NCI-H187 treated with DMSO at 0.1 percent for 48 hours (cell line): Measurements from ENCODE around the gene CALML3.
"Not testable (repeated sequence)": the region's sequence is repeated elsewhere in the genome, so short reads cannot be mapped to it uniquely, and the experiment has no call there.

Source experiments
- DNase-seq: peaks from one replicate; lab custom pipeline; 2025; lab: John Stamatoyannopoulos, UW

The CALML3 gene

GRCh38 chr10:5555881-5556280 is 31.1 kb downstream of the CALML3 start:
- no peak for DNase-seq

- DNase-seq = no peak
Observed at GRCh38 chr10:5556576-5556975, 31.8 kb downstream of the CALML3 start.

GRCh38 chr10:5557040-5557721 is 32.4 kb downstream of the CALML3 start:
- no peak for DNase-seq

- no peak for DNase-seq
Observed at GRCh38 chr10:5557799-5558771, 33.3 kb downstream of the CALML3 start.

- not testable (repeated sequence) for DNase-seq
Observed at GRCh38 chr10:5559022-5559421, 34.3 kb downstream of the CALML3 start.

- DNase-seq = no peak
Observed at GRCh38 chr10:5559642-5560141, 34.9 kb downstream of the CALML3 start.

GRCh38 chr10:5560142-5560816 is 35.5 kb downstream of the CALML3 start:
- no peak for DNase-seq

- no peak for DNase-seq
Observed at GRCh38 chr10:5560817-5561703, 36.3 kb downstream of the CALML3 start.

GRCh38 chr10:5561704-5562645 is 37.2 kb downstream of the CALML3 start:
- DNase-seq = no peak

- no peak for DNase-seq
Observed at GRCh38 chr10:5563321-5563961, 38.7 kb downstream of the CALML3 start.

- no peak for DNase-seq
Observed at GRCh38 chr10:5563991-5564536, 39.3 kb downstream of the CALML3 start.

GRCh38 chr10:5564537-5565204 is 39.9 kb downstream of the CALML3 start:
- no peak for DNase-seq

GRCh38 chr10:5565205-5565545 is 40.4 kb downstream of the CALML3 start:
- DNase-seq = no peak

GRCh38 chr10:5565671-5566581 is 41.2 kb downstream of the CALML3 start:
- no peak for DNase-seq

GRCh38 chr10:5566614-5567013 is 41.9 kb downstream of the CALML3 start:
- no peak for DNase-seq

- DNase-seq = no peak
Observed at GRCh38 chr10:5567477-5567876, 42.7 kb downstream of the CALML3 start.

- DNase-seq = no peak
Observed at GRCh38 chr10:5568984-5569383, 44.2 kb downstream of the CALML3 start.

- no peak for DNase-seq
Observed at GRCh38 chr10:5569568-5569967, 44.8 kb downstream of the CALML3 start.
